IMR-90 (cell line): ENCODE results near the gene ALDH2. TPM values are rescaled to one million over a fixed set of nuclear protein-coding genes. Genes with fewer than 3 reads are reported as not detected.

Source experiments
- ATAC-seq: fragments of 200-7000 bp; cut with Tn5 transposase; 2 replicates; pipeline ENCODE4 v1.9.1; 2020; ENCODE audit warnings: low read depth, mild to moderate bottlenecking, moderate library complexity
- BruUV-seq: library from RNA; stranded (reverse); fragments of 400-500 nt; replicated peaks from 2 replicates; lab custom pipeline; 2021; lab: Mats Ljungman, UMichigan
- CTCF ChIA-PET: fragments of 300-600 bp; formaldehyde crosslinking; extraction: SDS; loops from one replicate; lab custom pipeline; 2021; ENCODE audit warnings: antibody characterized with exemption; lab: Yijun Ruan, JAX
- POLR2A ChIA-PET: fragments of 300-600 bp; sonication (Branson Sonifier 250); formaldehyde crosslinking; loops from one replicate; lab custom pipeline; 2022; ENCODE audit warnings: antibody characterized with exemption; ENCODE audit not compliant: unreplicated experiment; lab: Charles Lee
- DNase-seq: peaks from one replicate; pipeline ENCODE4 v3.0.0; 2013
- H2AFZ ChIP-seq: replicated peaks from 2 replicates; pipeline ENCODE3; 2013; ENCODE audit warnings: low read length, mild to moderate bottlenecking; ENCODE audit not compliant: poor library complexity
- H2AK5ac ChIP-seq: 2 replicates; pipeline ENCODE4 v1.6.1; 2013; ENCODE audit warnings: low read depth, low read length, inconsistent platforms
- H2AK9ac ChIP-seq: replicated peaks from 2 replicates; pipeline ENCODE3; 2013; ENCODE audit warnings: mild to moderate bottlenecking, low read depth, low read length, moderate library complexity; ENCODE audit not compliant: poor library complexity
- H2BK120ac ChIP-seq: 2 replicates; pipeline ENCODE4 v1.6.1; 2013; ENCODE audit warnings: low read depth, low read length, inconsistent platforms
- H2BK15ac ChIP-seq: 3 replicates; pipeline ENCODE4 v1.6.1; 2013; ENCODE audit warnings: low read depth, low read length, inconsistent platforms
- H2BK20ac ChIP-seq: 2 replicates; pipeline ENCODE4 v1.6.1; 2013; ENCODE audit warnings: low read depth, mild to moderate bottlenecking, inconsistent platforms, low read length, moderate library complexity
- H2BK5ac ChIP-seq: 2 replicates; pipeline ENCODE4 v1.6.1; 2013; ENCODE audit warnings: mild to moderate bottlenecking, low read depth, low read length, inconsistent platforms; ENCODE audit not compliant: poor library complexity, severe bottlenecking
- H3K14ac ChIP-seq: replicated peaks from 2 replicates; pipeline ENCODE4 v1.6.1; 2013; ENCODE audit warnings: low read depth, low read length, inconsistent platforms
- H3K18ac ChIP-seq: 2 replicates; pipeline ENCODE4 v1.6.1; 2013; ENCODE audit warnings: low read depth, low read length, control low read depth
- H3K23ac ChIP-seq: 2 replicates; pipeline ENCODE4 v1.6.1; 2013; ENCODE audit warnings: low read depth, low read length, inconsistent platforms
- H3K27ac ChIP-seq: 2 replicates; pipeline ENCODE4 v1.5.1; 2013; ENCODE audit warnings: mild to moderate bottlenecking, control low read depth, low read length; ENCODE audit not compliant: insufficient read depth
- H3K27me3 ChIP-seq: 2 replicates; pipeline ENCODE4 v1.6.1; 2013; ENCODE audit warnings: low read length; ENCODE audit not compliant: control insufficient read depth, insufficient read depth
- H3K36me3 ChIP-seq: 2 replicates; pipeline ENCODE4 v1.6.1; 2013; ENCODE audit warnings: low read length, mixed read lengths; ENCODE audit not compliant: control insufficient read depth, insufficient read depth
- H3K4ac ChIP-seq: 2 replicates; pipeline ENCODE4 v1.6.1; 2013; ENCODE audit warnings: low read depth, low read length, inconsistent platforms
- H3K4me1 ChIP-seq: 2 replicates; pipeline ENCODE4 v1.6.1; 2013; ENCODE audit warnings: low read length, mixed read lengths; ENCODE audit not compliant: control insufficient read depth, insufficient read depth
- H3K4me2 ChIP-seq: 2 replicates; pipeline ENCODE4 v1.6.1; 2013; ENCODE audit warnings: low read depth, mild to moderate bottlenecking, control low read depth, low read length, moderate library complexity
- H3K4me3 ChIP-seq: 2 replicates; pipeline ENCODE4 v1.5.1; 2013; ENCODE audit warnings: low read depth, mild to moderate bottlenecking, control low read depth, low read length, moderate library complexity; ENCODE audit not compliant: insufficient read depth
- H3K56ac ChIP-seq: 2 replicates; pipeline ENCODE4 v1.6.1; 2013; ENCODE audit warnings: low read length, inconsistent platforms; ENCODE audit not compliant: insufficient read depth; ENCODE audit errors: extremely low read depth
- H3K79me1 ChIP-seq, 2 experiments: 2 replicates each; pipeline ENCODE4 v1.6.1; 2013; ENCODE audit warnings: low read length in 2 of 2, inconsistent platforms in 1 of 2, low read depth in 1 of 2
- H3K9ac ChIP-seq: 2 replicates; pipeline ENCODE4 v1.6.1; 2013; ENCODE audit warnings: low read depth, low read length, control low read depth
- H3K9me1 ChIP-seq: 2 replicates; pipeline ENCODE4 v1.6.1; 2013; ENCODE audit warnings: low read length, inconsistent platforms; ENCODE audit not compliant: insufficient read depth
- H3K9me3 ChIP-seq: 2 replicates; pipeline ENCODE4 v1.6.1; 2013; ENCODE audit warnings: low read length; ENCODE audit not compliant: control insufficient read depth, insufficient read depth
- H4K20me1 ChIP-seq: 2 replicates; pipeline ENCODE4 v1.6.1; 2013; ENCODE audit warnings: low read length, inconsistent platforms; ENCODE audit not compliant: insufficient read depth
- H4K5ac ChIP-seq: 2 replicates; pipeline ENCODE4 v1.6.1; 2013; ENCODE audit warnings: mild to moderate bottlenecking, low read depth, low read length, control low read depth
- H4K8ac ChIP-seq, 2 experiments: 2 replicates each; pipeline ENCODE4 v1.6.1; 2013; ENCODE audit warnings: low read depth in 2 of 2, low read length in 2 of 2, control low read depth in 1 of 2, inconsistent platforms in 1 of 2
- H4K91ac ChIP-seq: 2 replicates; pipeline ENCODE4 v1.6.1; 2013; ENCODE audit warnings: low read depth, low read length, inconsistent platforms; ENCODE audit not compliant: insufficient read depth
- CEBPB ChIP-seq: IDR thresholded peaks from 2 replicates; pipeline ENCODE4 v1.6.1; 2012; ENCODE audit warnings: low read depth, low read length, improper control_type of control experiment
- CHD1 ChIP-seq: IDR thresholded peaks from 2 replicates; pipeline ENCODE4 v1.6.1; 2012; ENCODE audit warnings: low read depth, low read length, improper control_type of control experiment
- ELK1 ChIP-seq: fragments of 150-350 bp; IDR thresholded peaks from 2 replicates; pipeline ENCODE4 v1.6.1; 2016; ENCODE audit warnings: low read depth, mild to moderate bottlenecking, low read length, moderate library complexity, borderline replicate concordance
- FOS ChIP-seq: fragments of 150-350 bp; IDR thresholded peaks from 2 replicates; pipeline ENCODE4 v1.6.1; 2016; ENCODE audit warnings: low read depth, low read length
- NFE2L2 ChIP-seq: fragments of 150-350 bp; IDR thresholded peaks from 2 replicates; pipeline ENCODE4 v1.6.1; 2016; ENCODE audit warnings: low read depth, mild to moderate bottlenecking, low read length
- RAD21 ChIP-seq: IDR thresholded peaks from 2 replicates; pipeline ENCODE4 v1.6.1; 2012; ENCODE audit warnings: low read length, improper control_type of control experiment
- RFX5 ChIP-seq: IDR thresholded peaks from 2 replicates; pipeline ENCODE4 v1.8.0; 2012; ENCODE audit warnings: low read depth, mild to moderate bottlenecking, low read length, moderate library complexity
- SMC3 ChIP-seq: fragments of 150-350 bp; IDR thresholded peaks from 2 replicates; pipeline ENCODE4 v1.6.1; 2016; ENCODE audit warnings: low read depth, mild to moderate bottlenecking, antibody characterized with exemption, low read length, moderate library complexity
- WGBS, 2 experiments: methylation state at CpG; one replicate each; pipeline versions ENCODE4 v1.1.5 to v1.1.7; 2013; ENCODE audit warnings: missing lambda C conversion rate in 2 of 2; ENCODE audit not compliant: insufficient read length in 1 of 2; ENCODE audit errors: extremely low coverage in 2 of 2; 5-methylcytosine and 5-hydroxymethylcytosine counted together
- dilution Hi-C: fragments of 300-500 bp; cut with HindIII; formaldehyde crosslinking; loops from one replicate; pipeline ENCODE4 v1.14.3; 2018; ENCODE audit warnings: low sequenced_read_pairs; ENCODE audit not compliant: unreplicated experiment
- in situ Hi-C: fragments of 300-500 bp; cut with MboI; formaldehyde crosslinking; loops from 3 replicates; pipeline ENCODE4 v1.14.3; 2019; ENCODE audit warnings: low sequenced_read_pairs, inconsistent platforms, mixed read lengths
- intact Hi-C: fragments of 100-400 bp; cut with micrococcal nuclease; formaldehyde crosslinking; loops from 2 replicates; pipeline ENCODE4 v1.10.0; 2022
- polyA plus RNA-seq, 3 experiments: library from polyadenylated mRNA; depleted of rRNA; stranded (reverse); fragments of >200 nt; gene quantifications; 2 replicates each; pipeline ENCODE4 v1.2.3, GENCODE V29; 2012; ENCODE audit warnings: low replicate concordance in 1 of 3
- total RNA-seq: library from RNA; depleted of rRNA; stranded (reverse); fragments of >200 nt; gene quantifications from 2 replicates; pipeline ENCODE4 v1.2.3, GENCODE V29; 2012
- TF ChIP-seq, protein P1 (sequence below): fragments of 150-350 bp; IDR thresholded peaks from 2 replicates; pipeline ENCODE4 v1.6.1; 2017; ENCODE audit warnings: mild to moderate bottlenecking, antibody characterized with exemption, low read length, low read depth

Gene ALDH2
- total and polyA plus RNA-seq, 2 of the 4 experiments (the other 2 are of a cell fraction): 16.0 to 41.2 TPM

DNA sequence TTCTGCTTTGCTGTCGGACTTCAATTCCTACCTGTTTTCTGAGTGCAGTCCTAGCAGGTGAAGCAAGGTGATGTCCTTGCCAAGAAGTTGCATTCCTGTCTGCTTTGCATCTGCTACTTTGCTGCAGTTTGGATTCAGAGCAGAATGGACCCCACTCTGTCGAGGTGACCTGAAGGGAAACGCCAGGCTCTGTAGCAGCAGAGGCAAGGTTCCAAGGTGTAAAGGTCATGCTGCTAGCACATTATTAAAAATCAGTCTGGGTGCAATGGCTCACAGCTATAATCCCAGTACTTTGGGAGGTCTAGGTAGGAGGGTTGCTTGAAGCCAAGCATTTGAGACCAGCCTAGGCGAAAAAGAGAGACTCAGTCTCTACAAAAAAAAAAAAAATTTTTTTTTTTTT lies 17.3 kb upstream of the ALDH2 start:
- POLR2A ChIA-PET: no interaction called here

More for the DNA sequence above, 17.3 kb upstream of the ALDH2 start:
- H3K27ac ChIP-seq: no peak overlapping the region
- H2AK9ac ChIP-seq: no peak overlapping the region
- no TSS peak for BruUV-seq
- no peaks in the 10 kb centered on the region for H3K79me1 ChIP-seq
- no peak overlapping the region for H2BK5ac ChIP-seq
- no peaks in the 10 kb centered on the region for H3K4me1 ChIP-seq
- dilution Hi-C loops: no loop called here
- H3K9me3 ChIP-seq: no peaks in the 10 kb centered on the region
- H2BK15ac ChIP-seq: no peak overlapping the region
- H2AFZ ChIP-seq: no peak overlapping the region
- peaks cover 37% of the 10 kb centered on the region for H3K36me3 ChIP-seq
- no peak overlapping the region for H3K18ac ChIP-seq
- H3K56ac ChIP-seq: no peak overlapping the region
- H3K27me3 ChIP-seq: no peaks in the 10 kb centered on the region
- H2BK120ac ChIP-seq: no peak overlapping the region
- H2BK20ac ChIP-seq: no peak overlapping the region
- no peak for TF ChIP-seq ELK1
- no peak for TF ChIP-seq RAD21
- no peak for TF ChIP-seq FOS
- no peak for TF ChIP-seq NFE2L2
- TF ChIP-seq CHD1: no peak
- TF ChIP-seq RFX5: no peak
- TF ChIP-seq CEBPB: no peak
- no peak for TF ChIP-seq SMC3
- TF ChIP-seq, protein P1, sequence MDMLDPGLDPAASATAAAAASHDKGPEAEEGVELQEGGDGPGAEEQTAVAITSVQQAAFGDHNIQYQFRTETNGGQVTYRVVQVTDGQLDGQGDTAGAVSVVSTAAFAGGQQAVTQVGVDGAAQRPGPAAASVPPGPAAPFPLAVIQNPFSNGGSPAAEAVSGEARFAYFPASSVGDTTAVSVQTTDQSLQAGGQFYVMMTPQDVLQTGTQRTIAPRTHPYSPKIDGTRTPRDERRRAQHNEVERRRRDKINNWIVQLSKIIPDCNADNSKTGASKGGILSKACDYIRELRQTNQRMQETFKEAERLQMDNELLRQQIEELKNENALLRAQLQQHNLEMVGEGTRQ: no peak
- H3K4ac ChIP-seq: no peak overlapping the region
- ATAC-seq (no peak), DNase-seq (no peak)
- no peak overlapping the region for H3K23ac ChIP-seq
- H4K5ac ChIP-seq: no peak overlapping the region
- H2AK5ac ChIP-seq: no peak overlapping the region
- H3K4me3 ChIP-seq: no peak overlapping the region
- in situ Hi-C loops: no loop called here
- no peak overlapping the region for H3K4me2 ChIP-seq
- no peaks in the 10 kb centered on the region for H3K9me1 ChIP-seq
- H4K91ac ChIP-seq: no peak overlapping the region
- CTCF ChIA-PET: no interaction called here
- peaks cover 5% of the 10 kb centered on the region; the same call in 1 of the 2 replicates for H4K20me1 ChIP-seq
- H3K9ac ChIP-seq: no peak overlapping the region
- no peak overlapping the region for H4K8ac ChIP-seq
- WGBS, 2 experiments: 100% methylated on average over 1 of the region's 4 CpGs; no CpG with 5 or more reads in 1 of the 2 experiments
- no peak overlapping the region for H3K14ac ChIP-seq
- intact Hi-C loops: no loop called here
